IMR-90 (cell line): ENCODE data around the gene IPO13. TPM values are rescaled to one million over a fixed set of nuclear protein-coding genes. Genes with fewer than 3 reads are reported as not detected.
A peak's percentile ranks its signal among the peaks of the same experiment; 100 is the strongest.

Source experiments
- ATAC-seq: fragments of 200-7000 bp; cut with Tn5 transposase; 2 replicates; pipeline ENCODE4 v1.9.1; 2020; ENCODE audit warnings: low read depth, mild to moderate bottlenecking, moderate library complexity
- BruUV-seq: library from RNA; stranded (reverse); fragments of 400-500 nt; replicated peaks from 2 replicates; lab custom pipeline; 2021; lab: Mats Ljungman, UMichigan
- CTCF ChIA-PET: fragments of 300-600 bp; formaldehyde crosslinking; extraction: SDS; loops from one replicate; lab custom pipeline; 2021; ENCODE audit warnings: antibody characterized with exemption; lab: Yijun Ruan, JAX
- POLR2A ChIA-PET: fragments of 300-600 bp; sonication (Branson Sonifier 250); formaldehyde crosslinking; loops from one replicate; lab custom pipeline; 2022; ENCODE audit warnings: antibody characterized with exemption; ENCODE audit not compliant: unreplicated experiment; lab: Charles Lee
- DNase-seq: peaks from one replicate; pipeline ENCODE4 v3.0.0; 2013
- H2AFZ ChIP-seq: replicated peaks from 2 replicates; pipeline ENCODE3; 2013; ENCODE audit warnings: low read length, mild to moderate bottlenecking; ENCODE audit not compliant: poor library complexity
- H2AK5ac ChIP-seq: 2 replicates; pipeline ENCODE4 v1.6.1; 2013; ENCODE audit warnings: low read depth, low read length, inconsistent platforms
- H2AK9ac ChIP-seq: replicated peaks from 2 replicates; pipeline ENCODE3; 2013; ENCODE audit warnings: mild to moderate bottlenecking, low read depth, low read length, moderate library complexity; ENCODE audit not compliant: poor library complexity
- H2BK120ac ChIP-seq: 2 replicates; pipeline ENCODE4 v1.6.1; 2013; ENCODE audit warnings: low read depth, low read length, inconsistent platforms
- H2BK15ac ChIP-seq: 3 replicates; pipeline ENCODE4 v1.6.1; 2013; ENCODE audit warnings: low read depth, low read length, inconsistent platforms
- H2BK20ac ChIP-seq: 2 replicates; pipeline ENCODE4 v1.6.1; 2013; ENCODE audit warnings: low read depth, mild to moderate bottlenecking, inconsistent platforms, low read length, moderate library complexity
- H2BK5ac ChIP-seq: 2 replicates; pipeline ENCODE4 v1.6.1; 2013; ENCODE audit warnings: mild to moderate bottlenecking, low read depth, low read length, inconsistent platforms; ENCODE audit not compliant: poor library complexity, severe bottlenecking
- H3K14ac ChIP-seq: replicated peaks from 2 replicates; pipeline ENCODE4 v1.6.1; 2013; ENCODE audit warnings: low read depth, low read length, inconsistent platforms
- H3K18ac ChIP-seq: 2 replicates; pipeline ENCODE4 v1.6.1; 2013; ENCODE audit warnings: low read depth, low read length, control low read depth
- H3K23ac ChIP-seq: 2 replicates; pipeline ENCODE4 v1.6.1; 2013; ENCODE audit warnings: low read depth, low read length, inconsistent platforms
- H3K27ac ChIP-seq: 2 replicates; pipeline ENCODE4 v1.5.1; 2013; ENCODE audit warnings: mild to moderate bottlenecking, control low read depth, low read length; ENCODE audit not compliant: insufficient read depth
- H3K27me3 ChIP-seq: 2 replicates; pipeline ENCODE4 v1.6.1; 2013; ENCODE audit warnings: low read length; ENCODE audit not compliant: control insufficient read depth, insufficient read depth
- H3K36me3 ChIP-seq: 2 replicates; pipeline ENCODE4 v1.6.1; 2013; ENCODE audit warnings: low read length, mixed read lengths; ENCODE audit not compliant: control insufficient read depth, insufficient read depth
- H3K4ac ChIP-seq: 2 replicates; pipeline ENCODE4 v1.6.1; 2013; ENCODE audit warnings: low read depth, low read length, inconsistent platforms
- H3K4me1 ChIP-seq: 2 replicates; pipeline ENCODE4 v1.6.1; 2013; ENCODE audit warnings: low read length, mixed read lengths; ENCODE audit not compliant: control insufficient read depth, insufficient read depth
- H3K4me2 ChIP-seq: 2 replicates; pipeline ENCODE4 v1.6.1; 2013; ENCODE audit warnings: low read depth, mild to moderate bottlenecking, control low read depth, low read length, moderate library complexity
- H3K4me3 ChIP-seq: 2 replicates; pipeline ENCODE4 v1.5.1; 2013; ENCODE audit warnings: low read depth, mild to moderate bottlenecking, control low read depth, low read length, moderate library complexity; ENCODE audit not compliant: insufficient read depth
- H3K56ac ChIP-seq: 2 replicates; pipeline ENCODE4 v1.6.1; 2013; ENCODE audit warnings: low read length, inconsistent platforms; ENCODE audit not compliant: insufficient read depth; ENCODE audit errors: extremely low read depth
- H3K79me1 ChIP-seq, 2 experiments: 2 replicates each; pipeline ENCODE4 v1.6.1; 2013; ENCODE audit warnings: low read length in 2 of 2, inconsistent platforms in 1 of 2, low read depth in 1 of 2
- H3K9ac ChIP-seq: 2 replicates; pipeline ENCODE4 v1.6.1; 2013; ENCODE audit warnings: low read depth, low read length, control low read depth
- H3K9me1 ChIP-seq: 2 replicates; pipeline ENCODE4 v1.6.1; 2013; ENCODE audit warnings: low read length, inconsistent platforms; ENCODE audit not compliant: insufficient read depth
- H3K9me3 ChIP-seq: 2 replicates; pipeline ENCODE4 v1.6.1; 2013; ENCODE audit warnings: low read length; ENCODE audit not compliant: control insufficient read depth, insufficient read depth
- H4K20me1 ChIP-seq: 2 replicates; pipeline ENCODE4 v1.6.1; 2013; ENCODE audit warnings: low read length, inconsistent platforms; ENCODE audit not compliant: insufficient read depth
- H4K5ac ChIP-seq: 2 replicates; pipeline ENCODE4 v1.6.1; 2013; ENCODE audit warnings: mild to moderate bottlenecking, low read depth, low read length, control low read depth
- H4K8ac ChIP-seq, 2 experiments: 2 replicates each; pipeline ENCODE4 v1.6.1; 2013; ENCODE audit warnings: low read depth in 2 of 2, low read length in 2 of 2, control low read depth in 1 of 2, inconsistent platforms in 1 of 2
- H4K91ac ChIP-seq: 2 replicates; pipeline ENCODE4 v1.6.1; 2013; ENCODE audit warnings: low read depth, low read length, inconsistent platforms; ENCODE audit not compliant: insufficient read depth
- CHD1 ChIP-seq: IDR thresholded peaks from 2 replicates; pipeline ENCODE4 v1.6.1; 2012; ENCODE audit warnings: low read depth, low read length, improper control_type of control experiment
- FOS ChIP-seq: fragments of 150-350 bp; IDR thresholded peaks from 2 replicates; pipeline ENCODE4 v1.6.1; 2016; ENCODE audit warnings: low read depth, low read length
- POLR2A ChIP-seq: IDR thresholded peaks from 2 replicates; pipeline ENCODE4 v1.6.1; 2012; ENCODE audit warnings: mild to moderate bottlenecking, low read depth, low read length
- WGBS, 2 experiments: methylation state at CpG; one replicate each; pipeline versions ENCODE4 v1.1.5 to v1.1.7; 2013; ENCODE audit warnings: missing lambda C conversion rate in 2 of 2; ENCODE audit not compliant: insufficient read length in 1 of 2; ENCODE audit errors: extremely low coverage in 2 of 2; 5-methylcytosine and 5-hydroxymethylcytosine counted together
- dilution Hi-C: fragments of 300-500 bp; cut with HindIII; formaldehyde crosslinking; loops from one replicate; pipeline ENCODE4 v1.14.3; 2018; ENCODE audit warnings: low sequenced_read_pairs; ENCODE audit not compliant: unreplicated experiment
- in situ Hi-C: fragments of 300-500 bp; cut with MboI; formaldehyde crosslinking; loops from 3 replicates; pipeline ENCODE4 v1.14.3; 2019; ENCODE audit warnings: low sequenced_read_pairs, inconsistent platforms, mixed read lengths
- intact Hi-C: fragments of 100-400 bp; cut with micrococcal nuclease; formaldehyde crosslinking; loops from 2 replicates; pipeline ENCODE4 v1.10.0; 2022
- polyA plus RNA-seq, 3 experiments: library from polyadenylated mRNA; depleted of rRNA; stranded (reverse); fragments of >200 nt; gene quantifications; 2 replicates each; pipeline ENCODE4 v1.2.3, GENCODE V29; 2012; ENCODE audit warnings: low replicate concordance in 1 of 3
- total RNA-seq: library from RNA; depleted of rRNA; stranded (reverse); fragments of >200 nt; gene quantifications from 2 replicates; pipeline ENCODE4 v1.2.3, GENCODE V29; 2012
- TF ChIP-seq, protein P1 (sequence below): fragments of 150-350 bp; IDR thresholded peaks from 2 replicates; pipeline ENCODE4 v1.6.1; 2017; ENCODE audit warnings: mild to moderate bottlenecking, antibody characterized with exemption, low read length, low read depth
- TF ChIP-seq, protein P2 (sequence below): fragments of 150-350 bp; IDR thresholded peaks from 2 replicates; pipeline ENCODE4 v1.6.1; 2016; ENCODE audit warnings: low read depth, mild to moderate bottlenecking, low read length, moderate library complexity, borderline replicate concordance

The IPO13 gene
- total and polyA plus RNA-seq, 2 of the 4 experiments (the other 2 are of a cell fraction), result 15.2 to 18.7 TPM

DNA sequence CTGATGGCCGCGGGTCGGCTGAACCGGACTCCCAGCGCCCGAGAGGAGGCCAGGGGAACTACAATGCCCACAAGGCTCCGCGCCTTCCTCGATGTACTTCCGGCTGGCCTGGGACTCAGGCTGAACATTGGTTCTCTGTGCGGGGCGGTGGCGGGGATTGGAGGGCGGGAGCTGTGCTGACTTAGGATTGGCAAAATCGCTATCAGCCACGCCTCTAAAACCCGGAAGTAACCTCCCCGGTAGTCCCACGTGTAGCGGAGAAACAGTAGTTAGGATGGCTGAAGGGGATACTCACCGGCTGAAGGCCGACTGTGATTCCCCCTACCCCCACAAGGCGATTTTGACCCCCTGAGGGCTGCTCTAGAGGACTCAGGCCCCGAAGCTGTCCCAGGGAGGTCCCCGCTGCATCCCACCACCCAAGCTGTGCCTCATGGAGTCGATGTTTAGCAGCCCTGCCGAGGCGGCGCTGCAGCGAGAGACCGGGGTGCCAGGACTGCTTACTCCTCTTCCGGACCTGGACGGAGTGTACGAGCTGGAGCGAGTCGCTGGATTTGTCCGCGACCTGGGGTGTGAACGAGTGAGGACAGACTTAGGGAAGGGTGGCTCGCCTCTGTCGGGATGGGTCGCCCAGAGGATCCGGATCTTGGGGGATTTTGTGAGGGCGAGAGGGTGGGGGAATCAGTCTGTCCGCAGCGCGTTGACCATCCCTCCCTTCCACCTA, 23.2 kb downstream of the IPO13 start, which contains the start of gene DPH2 (continued):
- TF ChIP-seq, protein P1, sequence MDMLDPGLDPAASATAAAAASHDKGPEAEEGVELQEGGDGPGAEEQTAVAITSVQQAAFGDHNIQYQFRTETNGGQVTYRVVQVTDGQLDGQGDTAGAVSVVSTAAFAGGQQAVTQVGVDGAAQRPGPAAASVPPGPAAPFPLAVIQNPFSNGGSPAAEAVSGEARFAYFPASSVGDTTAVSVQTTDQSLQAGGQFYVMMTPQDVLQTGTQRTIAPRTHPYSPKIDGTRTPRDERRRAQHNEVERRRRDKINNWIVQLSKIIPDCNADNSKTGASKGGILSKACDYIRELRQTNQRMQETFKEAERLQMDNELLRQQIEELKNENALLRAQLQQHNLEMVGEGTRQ, result peak; percentile 79

DNA sequence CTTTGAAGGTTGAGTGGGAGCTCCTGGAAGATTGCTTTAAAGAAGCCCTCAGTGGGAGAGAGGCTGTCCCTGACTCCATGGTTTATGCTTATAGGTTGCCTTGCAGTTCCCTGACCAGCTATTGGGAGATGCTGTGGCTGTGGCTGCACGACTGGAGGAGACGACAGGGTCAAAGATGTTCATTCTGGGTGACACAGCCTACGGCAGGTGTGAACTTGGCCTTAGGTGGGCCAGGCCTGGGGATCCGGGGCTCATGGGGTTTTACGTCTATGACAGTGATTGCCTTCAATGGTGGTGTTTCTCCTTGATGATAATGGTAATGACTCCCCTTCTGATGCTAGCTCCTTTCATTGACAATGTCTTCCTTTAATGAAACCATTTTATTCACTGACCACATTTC, 23.8 kb downstream of the IPO13 start:
- peak overlapping the region; percentile 88 for H3K4me3 ChIP-seq
- no peak overlapping the region for H3K14ac ChIP-seq
- DNase-seq (no peak), ATAC-seq (no peak)
- no CpG with 5 or more reads among the region's 5 CpGs for WGBS, 2 experiments
- H2AK9ac ChIP-seq, result peak overlapping the region; percentile 88
- peak overlapping the region; percentile 66 for H3K9ac ChIP-seq
- dilution Hi-C loops, result no loop called here
- no peak overlapping the region for H2BK5ac ChIP-seq
- H3K27ac ChIP-seq, result no peak overlapping the region; the same call in 1 of the 2 replicates
- H3K27me3 ChIP-seq, result no peaks in the 10 kb centered on the region
- in situ Hi-C loops, result loop anchor here (25.0 kb wide), 1 partner anchor 433 kb away; the partner anchor contains the start of gene PTPRF
- no peak overlapping the region; the same call in 1 of the 2 replicates for H4K5ac ChIP-seq
- H4K91ac ChIP-seq, result peak overlapping the region; percentile 63; the same call in 1 of the 2 replicates
- peak overlapping the region; percentile 36; the same call in 1 of the 2 replicates for H2AK5ac ChIP-seq
- H3K4me2 ChIP-seq, result peak overlapping the region; percentile 81
- intact Hi-C loops, result loop anchor here (1.0 kb wide), 1 partner anchor 259 kb away; no protein-coding TSS in a partner anchor
- peaks cover 12 to 24% of the 10 kb centered on the region in 2 experiments; a peak in 3 of 4 replicates for H3K79me1 ChIP-seq
- no peak overlapping the region for H2BK15ac ChIP-seq
- peak overlapping the region; percentile 94 for H2AFZ ChIP-seq
- peaks cover 2% of the 10 kb centered on the region for H4K20me1 ChIP-seq
- BruUV-seq, result no TSS peak
- ChIA-PET CTCF (interaction anchor here (1.0 to 1.4 kb wide), 2 partner anchors 25 to 207 kb away, joined by 3 to 4 read pairs; no protein-coding TSS in a partner anchor), POLR2A (no interaction called here)
- peaks cover 11% of the 10 kb centered on the region for H3K36me3 ChIP-seq
- H3K56ac ChIP-seq, result no peak overlapping the region
- H3K9me1 ChIP-seq, result peaks cover 13% of the 10 kb centered on the region
- H3K23ac ChIP-seq, result 0 out of 2 replicates have a peak overlapping the region, but pooled peaks have one; percentile 13
- H3K4me1 ChIP-seq, result 0 out of 2 replicates have a peak, but pooled peaks cover 2% of the 10 kb centered on the region
- H3K4ac ChIP-seq, result 0 out of 2 replicates have a peak overlapping the region, but pooled peaks have one; percentile 72
- H3K18ac ChIP-seq, result no peak overlapping the region
- H4K8ac ChIP-seq, result peak overlapping the region; percentile 15 to 85; a peak in 1 of 4 replicates
- no peak overlapping the region for H2BK120ac ChIP-seq
- no peak overlapping the region for H2BK20ac ChIP-seq
- H3K9me3 ChIP-seq, result no peaks in the 10 kb centered on the region
- TF ChIP-seq FOS (no peak), CHD1 (no peak), POLR2A (no peak)
- TF ChIP-seq, protein P2, sequence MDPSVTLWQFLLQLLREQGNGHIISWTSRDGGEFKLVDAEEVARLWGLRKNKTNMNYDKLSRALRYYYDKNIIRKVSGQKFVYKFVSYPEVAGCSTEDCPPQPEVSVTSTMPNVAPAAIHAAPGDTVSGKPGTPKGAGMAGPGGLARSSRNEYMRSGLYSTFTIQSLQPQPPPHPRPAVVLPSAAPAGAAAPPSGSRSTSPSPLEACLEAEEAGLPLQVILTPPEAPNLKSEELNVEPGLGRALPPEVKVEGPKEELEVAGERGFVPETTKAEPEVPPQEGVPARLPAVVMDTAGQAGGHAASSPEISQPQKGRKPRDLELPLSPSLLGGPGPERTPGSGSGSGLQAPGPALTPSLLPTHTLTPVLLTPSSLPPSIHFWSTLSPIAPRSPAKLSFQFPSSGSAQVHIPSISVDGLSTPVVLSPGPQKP, result no peak
